Neural progenitor cell (in vitro differentiated cells): ENCODE measurements around the gene AGPS.

Experiments
- EZH2phosphoT487 ChIP-seq: fragments of 200-600 bp; sonication (generic); IDR thresholded peaks from 2 replicates; pipeline ENCODE4 v1.6.1; 2017; ENCODE audit warnings: antibody characterized with exemption
- TF ChIP-seq, protein P1 (sequence below): fragments of 200-600 bp; sonication (generic); IDR thresholded peaks from 2 replicates; pipeline ENCODE4 v1.5.1; 2017; ENCODE audit warnings: antibody characterized with exemption, mild to moderate bottlenecking

DNA sequence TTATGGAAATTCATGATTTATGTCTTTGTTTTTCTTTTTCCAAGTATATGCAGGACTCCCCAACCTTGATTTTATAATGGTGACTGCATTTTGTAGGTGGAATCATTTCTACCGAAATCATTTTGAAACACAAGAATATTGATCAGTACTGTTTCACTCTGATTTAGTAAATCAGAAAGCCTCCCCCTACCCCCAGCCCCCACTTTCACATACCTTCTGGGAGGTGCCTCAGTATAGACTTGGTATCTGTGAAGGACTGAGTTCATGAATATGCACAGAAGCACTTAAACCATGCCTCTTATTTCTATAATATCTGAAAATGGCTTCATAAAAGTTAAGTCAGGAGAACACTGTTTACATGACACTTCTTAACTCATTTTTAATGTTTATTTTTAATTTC, 147.7 kb downstream of the AGPS start:
- no peak for TF ChIP-seq EZH2phosphoT487
- TF ChIP-seq, protein P1, sequence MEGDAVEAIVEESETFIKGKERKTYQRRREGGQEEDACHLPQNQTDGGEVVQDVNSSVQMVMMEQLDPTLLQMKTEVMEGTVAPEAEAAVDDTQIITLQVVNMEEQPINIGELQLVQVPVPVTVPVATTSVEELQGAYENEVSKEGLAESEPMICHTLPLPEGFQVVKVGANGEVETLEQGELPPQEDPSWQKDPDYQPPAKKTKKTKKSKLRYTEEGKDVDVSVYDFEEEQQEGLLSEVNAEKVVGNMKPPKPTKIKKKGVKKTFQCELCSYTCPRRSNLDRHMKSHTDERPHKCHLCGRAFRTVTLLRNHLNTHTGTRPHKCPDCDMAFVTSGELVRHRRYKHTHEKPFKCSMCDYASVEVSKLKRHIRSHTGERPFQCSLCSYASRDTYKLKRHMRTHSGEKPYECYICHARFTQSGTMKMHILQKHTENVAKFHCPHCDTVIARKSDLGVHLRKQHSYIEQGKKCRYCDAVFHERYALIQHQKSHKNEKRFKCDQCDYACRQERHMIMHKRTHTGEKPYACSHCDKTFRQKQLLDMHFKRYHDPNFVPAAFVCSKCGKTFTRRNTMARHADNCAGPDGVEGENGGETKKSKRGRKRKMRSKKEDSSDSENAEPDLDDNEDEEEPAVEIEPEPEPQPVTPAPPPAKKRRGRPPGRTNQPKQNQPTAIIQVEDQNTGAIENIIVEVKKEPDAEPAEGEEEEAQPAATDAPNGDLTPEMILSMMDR: no peak
